Hematopoietic multipotent progenitor cell (in vitro differentiated cells): ENCODE results near the gene GHSR. TPM values are rescaled to one million over a fixed set of nuclear protein-coding genes. Genes with fewer than 3 reads are reported as not detected.

Source experiments
- DNase-seq, 3 donors: peaks; one replicate each; pipeline ENCODE4 v3.0.0-alpha.2; 2011 to 2015; ENCODE audit warnings: low read depth in 2 of 3, low spot score in 2 of 3
- total RNA-seq: library from RNA; depleted of rRNA; stranded (reverse); fragments of >200 nt; gene quantifications from one replicate; pipeline ENCODE4 v1.2.3, GENCODE V29; 2012

Gene GHSR
- not detected for total RNA-seq

GRCh38 chr3:172447611-172448579, at the start of gene GHSR:
Gene GHSR (minus strand): TSS chr3:172448456. CDS start chr3:172448413, 43 bp downstream.
- no peak for DNase-seq

GRCh38 chr3:172490198-172490669, 42.0 kb upstream of the GHSR start:
- DNase-seq, result peak; percentile 54 to 87 (median 77)

- DNase-seq, result no peak
These were observed 29.9 kb upstream of the GHSR start for GRCh38 chr3:172478116-172478515.

GRCh38 chr3:172476347-172476746, 28.1 kb upstream of the GHSR start:
- DNase-seq, result no peak

- no peak for DNase-seq
These were observed 27.4 kb upstream of the GHSR start for GRCh38 chr3:172475703-172476102.

GRCh38 chr3:172471903-172472302, 23.6 kb upstream of the GHSR start:
- DNase-seq, result no peak

- no peak for DNase-seq
These were observed 22.3 kb upstream of the GHSR start for GRCh38 chr3:172470588-172470987.

GRCh38 chr3:172467170-172467824, 19.0 kb upstream of the GHSR start:
- DNase-seq, result no peak

GRCh38 chr3:172466553-172467130, 18.4 kb upstream of the GHSR start:
- DNase-seq, result no peak

- DNase-seq, result no peak
These were observed 17.0 kb upstream of the GHSR start for GRCh38 chr3:172465281-172465680.

- DNase-seq, result no peak
These were observed 16.1 kb upstream of the GHSR start for GRCh38 chr3:172464306-172464705.

GRCh38 chr3:172461530-172462138, 13.4 kb upstream of the GHSR start:
- peak in 2 of 3 donors; percentile 22 to 52 for DNase-seq

- DNase-seq, result no peak
These were observed 8.1 kb upstream of the GHSR start for GRCh38 chr3:172456404-172456803.

GRCh38 chr3:172454180-172454579, 5.9 kb upstream of the GHSR start:
- no peak for DNase-seq

GRCh38 chr3:172449466-172450149, 1.4 kb upstream of the GHSR start:
- peak in 2 of 3 donors; percentile 44 to 67 for DNase-seq

GRCh38 chr3:172448661-172449465, 607 bp upstream of the GHSR start:
- no peak for DNase-seq

- DNase-seq, result no peak
These were observed 2.1 kb downstream of the GHSR start for GRCh38 chr3:172446198-172446597.

- DNase-seq, result peak in 1 of 3 donors; percentile 50
These were observed 3.4 kb downstream of the GHSR start for GRCh38 chr3:172444821-172445220.

- no peak for DNase-seq
These were observed 5.7 kb downstream of the GHSR start for GRCh38 chr3:172442606-172443005.
